Inflammatory macrophage treated with lipopolysaccharide for 1 hour (primary cell): ENCODE measurements around the gene LPIN3.

ENCODE experiments used
- DNase-seq, 2 donors: peaks; one replicate each; pipeline ENCODE4 v3.0.0-alpha.2; 2020 to 2022

The LPIN3 gene

DNA sequence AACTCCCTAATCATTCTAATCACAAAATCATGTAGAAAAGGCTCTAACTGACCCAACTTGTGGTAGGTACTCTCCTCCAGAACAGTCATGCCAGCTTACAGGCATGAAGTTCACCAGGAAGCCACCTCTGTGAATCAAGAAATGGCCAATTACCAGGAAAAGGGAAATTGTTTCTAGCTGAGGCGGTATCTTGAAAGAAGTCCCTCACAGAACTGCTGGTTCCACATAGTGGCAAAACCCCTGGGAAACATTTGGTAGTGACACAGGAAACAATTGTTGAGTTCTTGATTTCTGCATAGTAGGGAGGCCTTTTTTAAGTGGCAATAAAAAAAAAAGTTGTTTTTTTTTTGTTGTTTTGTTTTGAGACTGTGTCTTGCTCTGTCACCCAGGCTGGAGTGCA, 19.6 kb upstream of the LPIN3 start:
- DNase-seq, result peak; percentile 53 to 60

DNA sequence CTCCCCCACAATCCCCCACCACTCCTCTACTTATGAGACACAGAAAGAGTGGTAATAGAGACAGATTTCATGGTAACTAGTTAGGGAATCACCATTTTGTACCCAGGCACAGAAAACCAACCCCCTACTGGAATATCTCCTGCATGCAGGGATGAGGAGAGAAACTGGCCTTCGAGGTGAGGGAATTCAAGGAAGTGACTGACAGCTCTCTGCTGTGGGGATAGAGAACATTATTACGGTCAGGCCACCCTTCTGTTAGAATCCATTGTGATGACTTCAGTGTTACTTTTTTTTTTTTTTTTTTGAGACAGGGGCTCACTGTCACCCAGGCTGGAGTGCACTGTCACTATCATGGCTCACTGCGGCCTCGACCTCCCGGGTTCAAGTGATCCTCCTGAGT, 13.4 kb upstream of the LPIN3 start:
- no peak for DNase-seq

DNA sequence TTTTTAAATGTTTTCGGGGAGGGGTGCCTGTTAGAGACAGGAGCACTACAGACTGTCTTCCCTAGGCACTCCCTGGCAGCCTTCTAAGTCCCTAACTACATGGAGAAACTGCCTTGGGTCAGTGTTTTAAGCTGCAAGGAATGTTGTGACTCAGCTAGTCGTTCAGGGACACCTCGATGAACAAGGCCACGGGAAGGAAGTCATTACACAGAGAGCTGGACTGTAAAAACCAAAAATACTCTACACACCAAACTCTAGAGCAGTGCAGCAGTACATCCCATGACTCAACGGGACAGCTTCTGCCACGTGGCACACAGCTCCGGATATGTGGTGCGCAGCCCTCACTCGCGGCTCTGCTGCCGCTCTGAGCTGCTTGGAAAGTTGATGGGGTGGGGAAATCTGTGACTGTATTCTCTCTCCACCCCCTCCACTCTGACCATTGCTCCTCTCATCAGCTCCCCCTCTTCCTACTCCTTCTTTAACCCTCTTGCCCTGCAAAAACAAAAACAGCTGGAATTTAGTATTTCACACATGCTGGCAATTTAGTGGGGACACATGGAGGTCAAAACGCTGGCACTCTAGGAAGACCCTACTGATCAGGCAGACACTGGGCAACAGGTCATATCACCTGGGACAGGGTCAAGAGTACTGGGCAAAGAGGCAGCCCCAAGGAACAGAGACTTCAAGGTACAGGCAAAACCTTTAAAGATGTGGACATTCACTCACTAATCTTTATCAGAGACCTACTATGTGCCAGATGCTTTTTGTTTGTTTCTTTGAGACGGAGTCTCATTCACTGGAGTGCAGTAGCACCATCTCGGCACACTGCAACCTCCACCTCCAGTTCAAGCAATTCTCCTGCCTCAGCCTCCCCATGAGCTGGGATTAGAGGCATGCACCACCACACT, 10.9 kb upstream of the LPIN3 start:
- DNase-seq, result peak; percentile 45 to 67

DNA sequence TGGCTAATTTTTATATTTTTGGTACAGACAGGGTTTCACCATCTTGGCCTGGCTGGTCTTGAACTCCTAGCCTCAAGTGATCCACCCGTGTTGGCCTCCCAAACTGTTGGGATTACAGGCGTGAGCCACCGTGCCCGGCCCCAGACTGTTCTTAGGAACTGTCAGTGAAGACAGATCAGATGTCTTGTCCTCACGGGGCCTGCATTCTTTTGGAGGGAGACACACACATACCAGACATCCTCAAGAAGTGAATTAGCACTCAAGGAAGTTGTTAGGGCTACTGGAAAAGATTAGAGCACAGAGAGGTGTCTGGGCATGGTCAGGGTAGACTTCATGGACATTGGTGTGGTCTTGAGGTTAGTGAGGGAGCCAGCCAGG, 10.3 kb upstream of the LPIN3 start:
- no peak for DNase-seq

DNA sequence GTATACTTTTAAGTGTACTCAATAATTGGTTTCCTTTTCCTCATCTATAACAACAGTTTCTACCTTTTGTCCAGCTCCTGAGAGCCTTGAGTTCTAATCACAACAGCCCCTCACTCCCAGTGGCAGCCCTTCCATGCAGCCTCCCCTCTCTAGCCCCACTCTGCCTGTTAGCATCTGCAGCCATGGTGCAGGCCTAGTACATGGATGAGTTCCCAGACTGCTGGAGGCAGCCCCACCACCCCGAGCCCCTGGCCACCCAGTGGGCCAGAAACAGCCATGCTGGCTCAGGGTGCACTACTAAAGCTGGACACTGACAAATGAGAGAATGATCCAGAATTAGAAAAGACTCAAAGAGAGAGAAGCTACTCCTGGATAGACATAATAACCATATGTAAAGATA, 9.7 kb upstream of the LPIN3 start:
- no peak for DNase-seq

DNA sequence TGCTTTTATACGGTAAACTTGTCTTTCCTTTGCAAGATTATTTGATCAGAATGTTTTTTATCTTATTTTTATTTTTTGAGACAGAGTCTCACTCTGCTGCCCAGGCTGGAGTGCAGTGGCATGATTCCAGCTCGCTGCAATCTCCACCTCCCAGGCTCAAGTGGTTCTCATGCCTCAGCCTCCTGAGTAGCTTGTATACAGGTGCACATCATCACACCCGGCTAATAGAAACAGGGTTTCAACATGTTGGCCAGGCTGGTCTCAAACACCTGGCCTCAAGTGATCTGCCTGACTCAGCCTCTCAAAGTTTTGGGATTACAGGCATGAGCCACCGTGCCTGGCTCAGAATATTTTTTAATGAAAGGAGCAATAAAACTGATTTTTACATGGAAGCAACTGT, 8.9 kb upstream of the LPIN3 start:
- DNase-seq, result no peak

DNA sequence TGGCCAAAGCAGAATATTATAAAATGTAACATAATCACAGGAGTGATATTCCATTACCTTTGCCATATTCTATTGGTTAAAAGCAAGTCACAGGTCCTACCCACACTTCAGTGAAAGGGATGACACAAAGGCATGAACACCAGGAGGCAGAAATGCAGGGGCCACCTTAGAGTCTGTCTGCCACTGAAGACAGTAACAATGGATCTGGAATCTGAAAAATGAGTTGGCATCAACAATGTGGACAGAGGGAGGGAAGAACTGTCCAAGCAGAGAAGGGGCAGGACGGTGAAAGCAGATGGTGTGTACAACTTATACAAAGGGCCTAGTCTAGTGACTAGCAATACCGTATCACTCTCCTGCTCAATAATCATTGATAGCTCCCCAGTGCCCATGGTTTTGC, 6.6 kb upstream of the LPIN3 start:
- no peak for DNase-seq

DNA sequence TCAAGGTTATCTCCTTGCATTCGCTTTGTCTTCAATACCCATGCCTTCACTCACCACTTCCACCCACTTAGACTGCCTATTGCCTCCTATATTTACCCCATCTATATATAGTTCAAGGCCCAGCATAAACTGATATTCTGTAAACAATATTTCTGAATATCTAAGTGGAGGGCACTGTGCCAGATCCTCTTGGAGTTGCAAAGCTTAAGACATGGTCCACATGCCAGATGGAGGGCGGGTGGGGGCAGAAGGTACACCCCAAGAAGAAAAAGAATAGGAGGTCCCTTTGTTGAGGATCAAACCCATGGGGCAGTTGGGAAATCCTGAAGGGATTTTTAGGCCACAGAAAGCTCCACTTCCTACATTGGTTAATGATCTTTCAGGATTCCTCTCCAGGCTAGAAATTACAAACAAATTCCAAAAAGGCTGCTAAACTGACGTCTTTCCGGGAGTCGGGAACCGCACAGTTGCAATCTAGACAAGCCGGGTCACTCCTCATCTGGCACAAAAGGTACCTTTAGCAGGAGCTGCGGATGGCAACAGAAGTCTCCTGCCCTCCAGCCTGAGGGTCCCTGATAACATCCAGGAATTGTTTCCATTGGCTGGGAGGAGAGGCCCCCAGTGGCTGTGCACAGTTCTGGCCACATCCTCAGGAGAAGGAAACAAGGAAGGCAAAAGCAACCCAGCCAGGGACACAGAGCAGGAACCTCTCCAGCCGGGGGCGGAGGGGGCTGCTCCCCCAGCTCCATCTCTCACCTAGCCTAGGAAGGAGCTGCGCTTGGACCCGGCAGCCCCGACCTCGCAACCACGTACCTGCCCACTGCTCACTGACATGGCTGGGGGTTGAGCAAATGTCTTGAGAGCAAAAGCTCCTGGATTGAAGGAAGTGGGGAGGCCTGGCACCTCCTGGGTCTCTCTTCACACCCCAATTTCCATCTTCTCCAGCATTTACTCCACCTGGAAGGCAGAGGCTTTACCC, 5.9 kb upstream of the LPIN3 start:
- no peak for DNase-seq

DNA sequence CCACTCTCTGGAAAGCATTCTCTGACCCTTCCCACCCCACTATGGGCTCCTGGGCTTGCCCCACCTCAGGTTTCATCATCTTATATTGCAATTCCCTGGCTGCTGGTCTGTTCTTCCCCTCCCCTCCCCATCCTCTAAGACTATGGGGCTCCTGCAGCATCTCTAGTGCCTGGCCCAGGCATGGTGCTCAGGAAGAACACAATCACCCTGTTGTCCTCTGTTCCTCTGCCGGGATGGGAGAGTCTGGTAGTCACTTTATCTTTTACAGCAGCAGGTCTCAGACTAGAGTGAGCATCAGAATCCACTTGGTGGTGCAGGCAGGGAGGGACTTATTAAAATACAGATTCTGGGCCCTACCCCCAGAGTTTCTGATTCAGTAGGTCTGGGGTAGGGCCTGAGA, 5.0 kb upstream of the LPIN3 start:
- no peak for DNase-seq

DNA sequence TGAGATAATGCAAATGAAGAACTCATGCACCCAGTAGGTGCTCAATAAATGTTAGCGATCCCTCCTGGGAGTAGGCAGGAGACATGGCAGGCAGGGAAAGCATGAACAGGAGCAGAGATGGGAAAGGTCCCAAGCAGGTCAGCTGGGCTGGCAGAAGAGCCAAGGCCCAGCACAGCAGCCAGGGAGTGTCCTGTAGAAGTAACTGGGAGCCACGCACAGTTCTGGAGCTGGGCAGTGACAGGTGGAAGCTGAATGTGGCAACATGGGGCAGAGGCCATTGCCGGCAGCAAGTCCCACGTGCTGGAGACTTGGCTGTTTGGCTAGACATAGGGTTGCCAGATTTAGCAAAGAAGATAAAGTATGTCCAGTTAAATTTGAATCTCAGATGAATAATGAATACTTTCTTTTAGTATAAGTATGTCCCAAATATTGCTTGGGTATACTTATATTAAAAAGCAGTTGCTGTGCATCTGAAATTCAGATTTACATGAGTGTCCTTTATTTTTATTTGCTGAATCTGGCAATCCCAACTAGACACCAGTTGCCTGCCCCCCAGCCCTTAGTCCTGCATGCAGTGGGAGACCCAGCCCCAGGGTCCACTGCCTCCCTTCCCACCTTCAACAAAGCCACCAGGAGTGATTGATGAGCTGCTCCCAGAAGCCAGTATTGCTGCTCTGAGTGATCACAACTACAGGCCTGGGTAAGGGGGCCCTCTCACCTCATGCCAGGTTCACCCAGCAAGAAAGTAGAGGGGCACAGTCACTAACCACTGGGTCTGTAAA, 3.7 kb upstream of the LPIN3 start:
- no peak for DNase-seq

DNA sequence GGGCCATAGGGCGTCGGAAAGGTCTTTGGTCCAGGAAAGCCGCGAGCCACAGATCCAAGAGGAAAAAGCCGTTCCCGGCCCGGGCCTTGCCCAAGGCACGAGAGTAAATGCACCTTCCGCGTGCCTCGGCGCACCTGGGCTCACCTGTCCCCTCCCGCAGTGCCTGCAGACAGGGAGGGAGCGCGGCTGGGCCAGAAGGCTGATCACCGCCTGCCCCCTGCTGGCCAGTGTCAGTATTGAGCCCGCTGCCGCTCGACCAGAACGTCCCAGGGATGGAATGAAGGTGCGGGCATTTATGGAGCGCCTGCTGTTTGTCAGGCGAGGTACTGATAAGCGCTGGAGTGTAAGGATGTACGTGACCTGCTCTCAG, 679 bp upstream of the LPIN3 start:
- peak; percentile 37 to 87 for DNase-seq

DNA sequence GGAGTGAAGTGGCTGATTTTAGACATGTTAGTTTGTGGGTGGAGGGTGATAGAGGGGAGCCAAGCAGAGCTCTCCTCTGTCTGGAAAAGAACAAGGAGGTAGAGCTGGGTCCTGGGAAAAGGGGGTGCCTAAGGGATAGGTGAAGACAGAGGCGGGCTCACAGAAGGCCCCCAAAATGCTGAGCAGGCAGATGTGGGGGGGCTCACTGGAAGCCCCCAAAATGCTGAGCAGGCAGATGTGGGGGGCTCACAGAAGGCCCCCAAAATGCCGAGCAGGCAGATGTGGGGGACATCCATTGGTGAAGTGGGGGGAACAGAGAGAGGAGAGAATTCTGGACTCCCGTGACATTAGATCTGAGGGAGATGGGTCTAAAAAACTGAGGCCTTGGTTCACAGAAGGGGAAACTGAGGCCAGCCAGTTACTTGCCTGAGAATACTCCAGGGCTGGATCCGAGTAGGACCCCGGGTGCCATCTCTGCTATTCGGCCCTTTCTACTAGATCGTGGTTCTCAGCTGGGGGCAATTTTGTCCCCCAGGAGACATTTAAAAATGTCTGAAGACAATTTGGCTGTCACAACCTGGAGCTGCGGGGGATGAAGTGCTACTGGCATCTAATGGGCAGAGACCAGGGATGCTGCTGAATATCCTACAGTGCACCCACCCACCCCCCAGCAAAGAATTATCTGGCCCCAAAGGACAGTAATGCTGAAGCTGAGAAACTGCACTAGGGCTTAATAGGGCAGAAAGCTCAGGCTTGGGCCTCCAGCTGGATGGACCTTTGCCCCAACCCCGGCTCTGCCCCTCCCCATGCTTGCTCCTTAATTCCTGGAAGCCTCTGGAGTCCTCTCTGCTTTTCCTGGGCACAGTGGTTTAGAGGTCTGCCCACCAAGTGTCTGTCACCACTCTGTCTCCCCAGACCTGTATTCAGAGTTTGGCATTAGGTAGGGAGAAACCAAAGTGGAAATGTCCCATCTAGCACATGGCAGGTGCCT, 2.1 kb downstream of the LPIN3 start:
- DNase-seq, result no peak

DNA sequence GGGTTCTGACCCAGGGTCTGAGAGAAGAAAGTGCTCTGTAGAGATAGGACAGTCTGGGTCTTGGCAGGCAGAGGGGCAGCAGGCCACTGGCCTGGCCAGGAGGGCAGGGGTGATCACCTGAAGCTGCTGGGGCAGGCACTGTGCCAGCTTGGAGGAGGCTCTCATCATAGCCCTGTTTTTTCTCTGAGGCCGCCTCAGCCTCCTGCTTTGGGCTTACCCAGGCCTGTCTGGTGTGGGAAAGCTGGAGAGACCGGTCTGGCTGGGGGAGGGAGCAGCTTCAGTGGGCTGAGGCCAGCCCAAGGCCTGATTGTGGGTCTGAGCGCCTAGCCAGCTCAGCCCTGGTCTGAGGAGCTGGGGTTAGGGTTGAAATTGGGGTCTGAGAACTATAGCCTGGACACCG, 3.9 kb downstream of the LPIN3 start:
- no peak for DNase-seq

DNA sequence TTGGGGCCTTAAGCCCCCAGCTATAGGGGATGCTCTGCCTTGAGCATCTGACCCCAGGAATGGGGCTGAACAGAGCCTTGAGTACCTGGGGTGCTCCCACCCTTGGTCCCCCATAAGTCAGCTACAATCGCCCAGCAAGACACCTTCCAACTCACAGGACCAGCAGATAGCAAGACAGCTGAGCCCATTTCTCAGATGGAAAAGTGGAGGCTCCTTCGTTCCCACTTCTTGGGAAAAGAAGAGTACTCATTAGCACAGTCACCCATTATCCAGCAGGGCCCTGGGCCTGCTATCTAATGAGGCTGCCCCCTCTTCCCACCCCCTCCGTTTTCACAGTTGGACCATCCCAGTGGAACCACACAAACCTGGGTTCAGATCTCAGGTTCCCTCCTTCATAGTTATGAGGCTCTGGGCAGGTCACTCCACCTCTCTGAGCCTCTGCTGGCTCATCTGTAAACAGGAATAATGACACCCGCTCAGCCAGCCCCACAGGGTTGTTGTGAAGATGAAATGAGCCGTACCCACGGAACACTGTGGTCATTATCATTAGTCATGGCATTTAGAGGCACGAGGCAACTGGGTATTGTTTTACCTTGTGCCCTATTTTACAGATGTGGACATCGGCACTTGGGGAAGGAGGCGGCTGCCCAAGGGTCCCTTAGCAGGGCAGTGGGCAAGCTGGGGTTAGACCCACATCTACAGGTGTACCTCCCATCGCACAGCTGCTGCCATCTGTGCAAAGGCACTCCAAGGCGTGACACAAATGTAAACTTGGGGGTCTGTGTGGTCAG, 4.5 kb downstream of the LPIN3 start:
- no peak for DNase-seq

DNA sequence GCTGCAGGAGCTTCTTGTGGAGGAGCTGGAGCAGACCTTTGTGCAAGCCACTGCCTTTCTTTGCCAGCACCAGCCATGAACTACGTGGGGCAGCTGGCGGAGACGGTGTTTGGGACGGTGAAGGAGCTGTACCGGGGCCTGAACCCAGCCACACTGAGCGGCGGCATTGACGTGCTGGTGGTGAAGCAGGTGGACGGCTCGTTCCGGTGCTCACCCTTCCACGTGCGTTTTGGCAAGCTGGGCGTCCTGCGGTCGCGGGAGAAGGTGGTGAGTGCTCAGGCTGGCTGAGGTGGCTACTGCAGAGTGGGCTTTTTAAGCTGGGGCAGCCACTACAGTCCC, 5.1 kb downstream of the LPIN3 start:
- DNase-seq, result no peak

DNA sequence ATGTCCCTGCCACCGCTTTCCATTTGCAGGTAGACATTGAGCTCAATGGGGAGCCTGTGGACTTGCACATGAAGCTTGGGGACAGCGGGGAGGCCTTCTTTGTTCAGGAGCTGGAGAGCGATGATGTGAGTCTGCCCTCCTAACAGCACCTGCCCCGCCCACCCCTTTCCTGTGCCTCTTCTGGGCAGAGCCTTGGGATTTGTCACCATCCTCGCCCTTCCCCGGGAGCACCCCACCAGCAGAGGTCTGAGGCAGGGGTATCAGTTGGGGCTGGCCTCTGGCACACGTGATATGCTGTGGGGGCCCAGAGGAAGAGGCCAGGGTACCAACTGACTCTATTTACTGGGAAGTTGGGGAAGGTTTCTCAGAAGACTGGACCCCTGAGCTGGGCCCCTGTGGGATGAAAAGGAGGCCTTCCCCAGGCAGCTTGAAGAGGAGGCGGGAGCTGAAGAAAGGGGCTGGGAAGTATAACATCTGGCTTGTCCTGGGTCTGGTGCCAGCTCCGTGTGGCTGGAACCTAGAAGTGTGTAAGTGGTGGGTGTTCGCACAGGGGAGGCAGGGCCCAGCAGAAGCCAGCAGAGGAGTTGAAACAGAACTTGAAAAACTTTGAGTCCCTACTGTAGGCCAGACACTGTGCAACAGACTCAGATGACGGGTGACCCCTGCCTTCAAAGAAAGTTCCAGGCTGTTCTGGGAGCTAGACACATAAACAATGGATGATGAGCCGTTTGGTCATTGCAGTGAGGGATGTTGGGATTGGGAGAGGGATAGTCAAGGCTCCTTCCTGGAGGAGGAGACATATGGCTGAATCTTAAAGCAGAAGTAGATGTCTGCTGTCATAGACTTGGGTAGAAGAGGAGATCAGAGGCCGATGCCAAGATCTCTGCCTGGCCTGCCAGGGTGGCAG, 7.2 kb downstream of the LPIN3 start:
- DNase-seq, result no peak

DNA sequence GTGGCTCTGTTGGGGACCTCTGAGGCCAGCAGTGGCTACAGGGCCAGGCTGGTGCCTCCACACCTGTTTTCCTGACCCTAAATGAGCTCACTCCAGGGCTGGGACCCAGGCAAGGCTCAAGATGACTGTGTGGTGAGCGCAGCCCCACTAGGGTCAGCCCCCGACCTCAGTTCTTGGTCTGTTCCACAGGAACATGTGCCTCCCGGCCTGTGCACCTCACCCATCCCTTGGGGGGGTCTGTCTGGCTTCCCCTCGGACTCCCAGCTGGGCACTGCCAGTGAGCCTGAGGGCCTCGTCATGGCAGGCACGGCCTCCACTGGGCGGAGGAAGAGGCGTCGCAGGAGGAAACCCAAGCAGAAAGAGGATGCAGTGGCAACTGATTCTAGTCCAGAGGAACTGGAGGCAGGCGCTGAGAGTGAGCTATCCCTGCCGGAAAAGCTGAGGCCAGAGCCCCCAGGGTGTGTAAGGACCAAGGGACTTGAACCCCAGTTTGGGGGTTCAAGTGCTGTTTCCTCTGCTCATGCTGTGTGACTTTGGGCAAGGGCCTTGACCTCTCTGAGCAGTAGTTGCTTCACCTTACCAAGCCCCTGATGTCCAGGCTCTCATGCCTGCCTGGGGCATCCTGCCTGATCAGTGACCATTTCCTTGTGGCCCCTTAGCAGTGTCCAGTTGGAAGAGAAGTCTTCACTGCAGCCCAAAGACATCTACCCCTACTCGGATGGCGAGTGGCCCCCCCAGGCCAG, 8.0 kb downstream of the LPIN3 start:
- no peak for DNase-seq

DNA sequence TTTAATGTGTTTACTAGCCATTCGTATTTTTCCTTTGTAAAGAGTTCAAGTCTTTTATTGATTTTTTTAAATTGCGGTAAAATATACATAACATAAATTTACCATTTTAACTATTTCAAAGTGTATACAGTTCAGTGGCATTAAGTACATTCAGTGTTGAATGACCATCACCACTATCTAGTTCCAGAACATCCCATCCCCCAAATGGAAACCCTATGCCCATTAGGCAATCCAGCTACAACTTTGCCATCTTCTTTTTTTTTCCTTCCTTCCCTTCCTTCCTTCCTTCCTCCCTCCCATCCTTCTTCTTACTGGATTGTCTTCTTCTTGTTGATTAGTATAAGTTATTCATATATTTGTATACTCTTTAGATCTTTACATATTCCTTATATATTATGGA, 8.6 kb downstream of the LPIN3 start:
- DNase-seq, result no peak

DNA sequence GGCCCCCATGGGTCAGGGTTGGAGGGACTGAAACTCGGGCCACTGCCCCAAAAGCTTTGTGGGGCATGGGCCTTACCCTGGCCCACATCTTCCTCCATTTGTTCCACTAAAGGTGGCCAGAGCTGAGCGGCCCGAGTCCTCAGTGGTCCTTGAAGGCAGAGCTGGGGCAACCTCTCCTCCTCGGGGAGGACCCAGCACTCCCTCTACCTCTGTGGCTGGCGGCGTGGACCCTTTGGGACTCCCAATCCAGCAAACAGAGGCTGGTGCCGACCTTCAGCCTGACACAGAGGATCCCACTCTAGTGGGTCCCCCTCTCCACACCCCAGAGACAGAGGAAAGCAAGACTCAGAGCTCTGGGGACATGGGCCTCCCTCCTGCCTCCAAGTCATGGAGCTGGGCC, 9.3 kb downstream of the LPIN3 start:
- no peak for DNase-seq
